ENCODE results near the gene NLRC3. TPM values are rescaled to one million over a fixed set of nuclear protein-coding genes. Genes with fewer than 3 reads are reported as not detected.

NLRC3 gene
- total and polyA plus RNA-seq, 4 donors, result 0.35 to 2.2 (median 1.0) TPM

- no peak for DNase-seq (ENCODE audit: low spot score)
- Histone ChIP-seq H3K4me3 (ENCODE audit: low read depth in 1 of 3, low read length in 3 of 3) (no peak overlapping the region), H3K9me3 (ENCODE audit: control insufficient read depth in 4 of 4, low read length in 3 of 4) (peaks cover 3 to 6% (median 4%) of the 10 kb centered on the region in 4 donors), H3K27ac (ENCODE audit: low read depth in 1 of 2, low read length in 2 of 2) (no peak overlapping the region), H3K9ac (ENCODE audit: low read depth in 1 of 2, low read length in 2 of 2) (no peak overlapping the region), H3K36me3 (ENCODE audit: control insufficient read depth in 4 of 4, insufficient read depth in 3 of 4, low read depth in 1 of 4, low read length in 3 of 4) (no peaks in the 10 kb centered on the region), H3K27me3 (ENCODE audit: control insufficient read depth in 4 of 4, insufficient read depth in 4 of 4, low read length in 3 of 4) (no peaks in the 10 kb centered on the region), H3K4me1 (ENCODE audit: control insufficient read depth in 4 of 4, insufficient read depth in 4 of 4, low read length in 3 of 4) (no peaks in the 10 kb centered on the region)
- 79% methylated on average over 8 of the region's 8 CpGs for WGBS
- TF ChIP-seq NR2F2 (IDR thresholded peaks at IDR 0.05) (no peak), FOXA2 (IDR thresholded peaks at IDR 0.05) (no peak), RXRA (IDR thresholded peaks at IDR 0.05) (no peak), FOXA1 (IDR thresholded peaks at IDR 0.05) (no peak), GABPA (IDR thresholded peaks at IDR 0.05 in 1 of 2, conservative IDR thresholded peaks at IDR 0.05 in 1 of 2) (no peak), SP1 (IDR thresholded peaks at IDR 0.05) (no peak), HNF4G (IDR thresholded peaks at IDR 0.05) (no peak), CTCF (IDR thresholded peaks at IDR 0.05; ENCODE audit: low read depth, low read length, missing input control) (no peak)
- TF ChIP-seq, protein P1, sequence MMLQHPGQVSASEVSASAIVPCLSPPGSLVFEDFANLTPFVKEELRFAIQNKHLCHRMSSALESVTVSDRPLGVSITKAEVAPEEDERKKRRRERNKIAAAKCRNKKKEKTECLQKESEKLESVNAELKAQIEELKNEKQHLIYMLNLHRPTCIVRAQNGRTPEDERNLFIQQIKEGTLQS (IDR thresholded peaks at IDR 0.05), result no peak
These were observed 10.2 kb downstream of the NLRC3 start for GRCh38 chr16:3566990-3567389.

- H3K27me3 ChIP-seq (ENCODE audit: control insufficient read depth in 4 of 4, insufficient read depth in 4 of 4, low read length in 3 of 4), result no peaks in the 10 kb centered on the region
- no peaks in the 10 kb centered on the region for H3K4me1 ChIP-seq (ENCODE audit: control insufficient read depth in 4 of 4, insufficient read depth in 4 of 4, low read length in 3 of 4)
- no peak for TF ChIP-seq TAF1 (conservative IDR thresholded peaks at IDR 0.05)
- TF ChIP-seq YY1 (IDR thresholded peaks at IDR 0.05), result no peak
- TF ChIP-seq HNF4A (conservative IDR thresholded peaks at IDR 0.05), result no peak
- TF ChIP-seq REST (IDR thresholded peaks at IDR 0.05), result no peak
- no peak for TF ChIP-seq FOXA2 (IDR thresholded peaks at IDR 0.05)
- no peak for TF ChIP-seq HNF4G (IDR thresholded peaks at IDR 0.05)
- TF ChIP-seq NR2F2 (IDR thresholded peaks at IDR 0.05), result no peak
- TF ChIP-seq MAX (IDR thresholded peaks at IDR 0.05), result no peak
- TF ChIP-seq, protein P1 (IDR thresholded peaks at IDR 0.05), result no peak
- no peak for TF ChIP-seq RAD21 (IDR thresholded peaks at IDR 0.05)
- H3K36me3 ChIP-seq (ENCODE audit: control insufficient read depth in 4 of 4, insufficient read depth in 3 of 4, low read depth in 1 of 4, low read length in 3 of 4), result no peaks in the 10 kb centered on the region
- DNase-seq (ENCODE audit: low spot score), result no peak
- no peaks in the 10 kb centered on the region for H3K9me3 ChIP-seq (ENCODE audit: control insufficient read depth in 4 of 4, low read length in 3 of 4)
- WGBS, result 95% methylated on average over 9 of the region's 9 CpGs
- H3K9ac ChIP-seq (ENCODE audit: low read depth in 1 of 2, low read length in 2 of 2), result no peak overlapping the region
- H3K4me3 ChIP-seq (ENCODE audit: low read depth in 1 of 3, low read length in 3 of 3), result no peak overlapping the region
- no peak overlapping the region for H3K27ac ChIP-seq (ENCODE audit: low read depth in 1 of 2, low read length in 2 of 2)
These were observed 12.4 kb downstream of the NLRC3 start for GRCh38 chr16:3564889-3565141.
